HL-60 (cell line): ENCODE results near the gene KRTAP10-8.

Experiments used
- GABPA ChIP-seq: IDR thresholded peaks from 2 replicates; pipeline ENCODE4 v1.6.1; 2012; ENCODE audit warnings: low read depth
- POLR2AphosphoS5 ChIP-seq: IDR thresholded peaks from 2 replicates; pipeline ENCODE4 v1.6.1; 2012; ENCODE audit warnings: low read depth
- TF ChIP-seq, protein P1 (sequence below): IDR thresholded peaks from one replicate; pipeline ENCODE4 v1.5.1; 2011; ENCODE audit warnings: low read length, control low read depth, inconsistent platforms; ENCODE audit not compliant: insufficient read depth

DNA sequence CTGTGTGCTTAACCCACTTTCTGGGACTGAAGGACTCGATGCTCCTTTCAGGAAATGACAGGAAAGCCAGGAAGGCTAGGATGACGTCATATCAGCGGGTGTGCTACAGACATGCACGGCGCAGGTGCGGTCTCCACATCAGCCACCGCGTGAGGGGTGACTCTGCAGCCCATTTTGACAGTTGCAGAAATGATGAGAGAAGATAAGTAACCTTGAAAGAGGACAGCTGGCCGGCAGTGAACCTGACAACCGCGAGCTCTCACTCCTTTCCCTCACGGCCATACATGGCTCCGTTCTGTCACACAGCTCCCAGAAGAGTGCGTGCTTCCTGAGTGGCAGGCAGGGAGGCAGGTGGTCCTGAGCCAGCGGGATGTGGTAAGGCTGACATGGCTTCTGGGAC is 29.8 kb upstream of the KRTAP10-8 start:
- TF ChIP-seq, protein P1, sequence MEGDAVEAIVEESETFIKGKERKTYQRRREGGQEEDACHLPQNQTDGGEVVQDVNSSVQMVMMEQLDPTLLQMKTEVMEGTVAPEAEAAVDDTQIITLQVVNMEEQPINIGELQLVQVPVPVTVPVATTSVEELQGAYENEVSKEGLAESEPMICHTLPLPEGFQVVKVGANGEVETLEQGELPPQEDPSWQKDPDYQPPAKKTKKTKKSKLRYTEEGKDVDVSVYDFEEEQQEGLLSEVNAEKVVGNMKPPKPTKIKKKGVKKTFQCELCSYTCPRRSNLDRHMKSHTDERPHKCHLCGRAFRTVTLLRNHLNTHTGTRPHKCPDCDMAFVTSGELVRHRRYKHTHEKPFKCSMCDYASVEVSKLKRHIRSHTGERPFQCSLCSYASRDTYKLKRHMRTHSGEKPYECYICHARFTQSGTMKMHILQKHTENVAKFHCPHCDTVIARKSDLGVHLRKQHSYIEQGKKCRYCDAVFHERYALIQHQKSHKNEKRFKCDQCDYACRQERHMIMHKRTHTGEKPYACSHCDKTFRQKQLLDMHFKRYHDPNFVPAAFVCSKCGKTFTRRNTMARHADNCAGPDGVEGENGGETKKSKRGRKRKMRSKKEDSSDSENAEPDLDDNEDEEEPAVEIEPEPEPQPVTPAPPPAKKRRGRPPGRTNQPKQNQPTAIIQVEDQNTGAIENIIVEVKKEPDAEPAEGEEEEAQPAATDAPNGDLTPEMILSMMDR, result no peak
- no peak for TF ChIP-seq POLR2AphosphoS5
- TF ChIP-seq GABPA, result no peak
